SH-SY5Y (cell line): ENCODE results near the gene OTUD5.

ENCODE experiments used
- GATA2 ChIP-seq: IDR thresholded peaks from 2 replicates; pipeline ENCODE4 v1.6.1; 2011; ENCODE audit warnings: mild to moderate bottlenecking, low read depth, low read length
- GATA3 ChIP-seq: IDR thresholded peaks from 2 replicates; pipeline ENCODE4 v1.6.1; 2011; ENCODE audit warnings: low read depth, mild to moderate bottlenecking, low read length, moderate library complexity

The OTUD5 gene

GRCh38 chrX:48957477-48957826 lies at the start of gene OTUD5:
OTUD5 (minus strand) TSS chrX:48957607; CDS start chrX:48957570, 37 bp downstream.
- TF ChIP-seq GATA3 (no peak), GATA2 (no peak)

GRCh38 chrX:49003696-49004095 lies 46.3 kb upstream of the OTUD5 start:
- TF ChIP-seq GATA3 (no peak), GATA2 (no peak)

- TF ChIP-seq GATA2 (no peak), GATA3 (no peak)
Measured at GRCh38 chrX:49002091-49002935, 44.9 kb upstream of the OTUD5 start, which contains the start of gene GRIPAP1. GRIPAP1 (minus strand) TSS chrX:49002264; CDS start chrX:49002229, 35 bp downstream.

- TF ChIP-seq GATA3 (no peak), GATA2 (no peak)
Measured at GRCh38 chrX:49001521-49002090, 44.2 kb upstream of the OTUD5 start.

- no peak for TF ChIP-seq GATA2
- no peak for TF ChIP-seq GATA3
Measured at GRCh38 chrX:49000636-49001035, 43.2 kb upstream of the OTUD5 start.

- TF ChIP-seq GATA3: no peak
- TF ChIP-seq GATA2: no peak
Measured at GRCh38 chrX:48999030-48999429, 41.6 kb upstream of the OTUD5 start.

- no peak for TF ChIP-seq GATA2
- no peak for TF ChIP-seq GATA3
Measured at GRCh38 chrX:48998391-48998790, 41.0 kb upstream of the OTUD5 start.

GRCh38 chrX:48997865-48998264 lies 40.5 kb upstream of the OTUD5 start:
- no peak for TF ChIP-seq GATA2
- no peak for TF ChIP-seq GATA3

GRCh38 chrX:48997455-48997854 lies 40.0 kb upstream of the OTUD5 start:
- TF ChIP-seq GATA2 (no peak), GATA3 (no peak)

GRCh38 chrX:48996969-48997368 lies 39.6 kb upstream of the OTUD5 start:
- no peak for TF ChIP-seq GATA2
- TF ChIP-seq GATA3: no peak

GRCh38 chrX:48992341-48992740 lies 34.9 kb upstream of the OTUD5 start:
- TF ChIP-seq GATA3 (no peak), GATA2 (no peak)

- TF ChIP-seq GATA3 (no peak), GATA2 (no peak)
Measured at GRCh38 chrX:48989483-48989882, 32.1 kb upstream of the OTUD5 start.

GRCh38 chrX:48983896-48984295 lies 26.5 kb upstream of the OTUD5 start:
- TF ChIP-seq GATA3 (no peak), GATA2 (no peak)

GRCh38 chrX:48983081-48983480 lies 25.7 kb upstream of the OTUD5 start:
- TF ChIP-seq GATA3 (no peak), GATA2 (no peak)

- no peak for TF ChIP-seq GATA2
- TF ChIP-seq GATA3: no peak
Measured at GRCh38 chrX:48981178-48981577, 23.8 kb upstream of the OTUD5 start.

- no peak for TF ChIP-seq GATA3
- TF ChIP-seq GATA2: no peak
Measured at GRCh38 chrX:48978226-48978625, 20.8 kb upstream of the OTUD5 start.
